ENCODE results near the gene PRR27. TPM values are rescaled to one million over a fixed set of nuclear protein-coding genes. Genes with fewer than 3 reads are reported as not detected.

PRR27 gene
- total and polyA plus RNA-seq, 10 of the 15 experiments (the other 5 are each of a cell fraction or from before 2014, with no cell fraction given): not detected

DNA sequence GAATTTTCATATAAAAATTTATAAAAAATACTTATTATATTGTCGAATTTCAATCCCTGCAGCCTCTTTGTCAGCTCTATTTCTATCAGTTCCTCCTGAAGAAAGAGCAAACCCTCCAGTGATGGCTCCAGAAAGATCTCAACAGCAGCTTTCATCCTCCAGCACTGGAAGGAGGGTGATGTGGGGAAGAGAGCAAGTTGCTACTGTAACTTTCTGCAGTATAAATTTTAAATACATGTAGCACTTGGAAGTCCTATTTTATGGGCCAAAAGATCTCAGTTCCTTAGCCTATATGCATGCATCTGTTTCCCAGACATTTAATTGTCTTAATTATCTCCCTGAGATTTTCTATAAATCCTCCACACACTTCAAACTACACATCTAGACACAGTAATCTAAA lies 27.8 kb downstream of the PRR27 start:
- Histone ChIP-seq H3K79me2 (ENCODE audit: control insufficient read depth, insufficient read depth, low read length) (no peaks in the 10 kb centered on the region), H3K27me3 (replicated peaks in 1 of 2; ENCODE audit: control insufficient read depth in 2 of 2, insufficient read depth in 2 of 2, low read length in 1 of 2) (no peaks in the 10 kb centered on the region), H3K4me1 (ENCODE audit: control insufficient read depth, insufficient read depth, low read length) (no peaks in the 10 kb centered on the region), H3K4me3 (no peak overlapping the region), H3K27ac (ENCODE audit: control insufficient read depth, insufficient read depth) (no peak overlapping the region), H4K20me1 (ENCODE audit: control insufficient read depth, insufficient read depth) (no peaks in the 10 kb centered on the region), H3K4me2 (ENCODE audit: control insufficient read depth, insufficient read depth) (no peak overlapping the region), H3K36me3 (ENCODE audit: control insufficient read depth in 2 of 2, insufficient read depth in 2 of 2, low read length in 1 of 2) (no peaks in the 10 kb centered on the region), H3K9me3 (replicated peaks; ENCODE audit: control insufficient read depth, insufficient read depth, low read length) (no peaks in the 10 kb centered on the region), H2AFZ (ENCODE audit: control insufficient read depth, low read depth, low read length) (no peak overlapping the region), H3K9ac (ENCODE audit: control insufficient read depth, insufficient read depth, low read length) (no peak overlapping the region)
- ChIA-PET RAD21 (ENCODE audit: unreplicated experiment) (interaction anchor here (1.3 kb wide), 1 partner anchor 286 kb away, joined by 6 read pairs; no protein-coding TSS in a partner anchor), POLR2A (no interaction called here), CTCF (interaction anchor here (2.6 to 4.6 kb wide), 3 partner anchors 286 to 492 kb away, joined by 9 to 36 read pairs (median 19); no protein-coding TSS in a partner anchor), SMC1A (ENCODE audit: uncharacterized antibody, unreplicated experiment) (interaction anchor here (0.7 kb wide), 1 partner anchor 285 kb away, joined by 3 read pairs; no protein-coding TSS in a partner anchor)
- WGBS (ENCODE audit: insufficient coverage, insufficient replicate concordance, low lambda C conversion rate, missing lambda C conversion rate): 0% methylated on average over 1 of the region's 1 CpG
- no peak for DNase-seq (ENCODE audit: low read depth, low spot score)
- no peak for FAIRE-seq
- BruUV-seq (replicated peaks): no TSS peak
- no peak for ATAC-seq
- in situ Hi-C loops (cut with MboI) (loop anchor here (5.0 kb wide), 1 partner anchor 490 kb away; no protein-coding TSS in a partner anchor), intact Hi-C loops (cut with micrococcal nuclease; ENCODE audit: unreplicated experiment) (loop anchor here (2.0 kb wide), 3 partner anchors 323 to 493 kb away; no protein-coding TSS in a partner anchor)
- TF ChIP-seq IRF5 (IDR thresholded peaks at IDR 0.05; ENCODE audit: borderline replicate concordance) (no peak), SIN3A (IDR thresholded peaks at IDR 0.05; ENCODE audit: low read depth, low read length) (no peak), SUPT20H (IDR thresholded peaks at IDR 0.05; ENCODE audit: borderline replicate concordance, control insufficient read depth, low read depth, low read length) (no peak), TAF1 (IDR thresholded peaks at IDR 0.05; ENCODE audit: borderline replicate concordance, low read depth, low read length) (no peak), RELB (IDR thresholded peaks at IDR 0.05; ENCODE audit: low read depth) (no peak), MXI1 (IDR thresholded peaks at IDR 0.05; ENCODE audit: low read depth, low read length) (no peak), RBBP5 (conservative IDR thresholded peaks at IDR 0.05) (no peak), IKZF1 (conservative IDR thresholded peaks at IDR 0.05) (no peak), RCOR1 (conservative IDR thresholded peaks at IDR 0.05; ENCODE audit: low read depth, low read length) (no peak), ZBTB33 (IDR thresholded peaks at IDR 0.05) (no peak), ZNF217 (IDR thresholded peaks at IDR 0.05) (no peak), CREB1 (IDR thresholded peaks at IDR 0.05; ENCODE audit: low read depth) (no peak), ZNF384 (IDR thresholded peaks at IDR 0.05; ENCODE audit: borderline replicate concordance, low read depth, low read length) (no peak), POLR2AphosphoS5 (IDR thresholded peaks at IDR 0.05; ENCODE audit: low read length) (no peak)
- TF ChIP-seq, protein P1, sequence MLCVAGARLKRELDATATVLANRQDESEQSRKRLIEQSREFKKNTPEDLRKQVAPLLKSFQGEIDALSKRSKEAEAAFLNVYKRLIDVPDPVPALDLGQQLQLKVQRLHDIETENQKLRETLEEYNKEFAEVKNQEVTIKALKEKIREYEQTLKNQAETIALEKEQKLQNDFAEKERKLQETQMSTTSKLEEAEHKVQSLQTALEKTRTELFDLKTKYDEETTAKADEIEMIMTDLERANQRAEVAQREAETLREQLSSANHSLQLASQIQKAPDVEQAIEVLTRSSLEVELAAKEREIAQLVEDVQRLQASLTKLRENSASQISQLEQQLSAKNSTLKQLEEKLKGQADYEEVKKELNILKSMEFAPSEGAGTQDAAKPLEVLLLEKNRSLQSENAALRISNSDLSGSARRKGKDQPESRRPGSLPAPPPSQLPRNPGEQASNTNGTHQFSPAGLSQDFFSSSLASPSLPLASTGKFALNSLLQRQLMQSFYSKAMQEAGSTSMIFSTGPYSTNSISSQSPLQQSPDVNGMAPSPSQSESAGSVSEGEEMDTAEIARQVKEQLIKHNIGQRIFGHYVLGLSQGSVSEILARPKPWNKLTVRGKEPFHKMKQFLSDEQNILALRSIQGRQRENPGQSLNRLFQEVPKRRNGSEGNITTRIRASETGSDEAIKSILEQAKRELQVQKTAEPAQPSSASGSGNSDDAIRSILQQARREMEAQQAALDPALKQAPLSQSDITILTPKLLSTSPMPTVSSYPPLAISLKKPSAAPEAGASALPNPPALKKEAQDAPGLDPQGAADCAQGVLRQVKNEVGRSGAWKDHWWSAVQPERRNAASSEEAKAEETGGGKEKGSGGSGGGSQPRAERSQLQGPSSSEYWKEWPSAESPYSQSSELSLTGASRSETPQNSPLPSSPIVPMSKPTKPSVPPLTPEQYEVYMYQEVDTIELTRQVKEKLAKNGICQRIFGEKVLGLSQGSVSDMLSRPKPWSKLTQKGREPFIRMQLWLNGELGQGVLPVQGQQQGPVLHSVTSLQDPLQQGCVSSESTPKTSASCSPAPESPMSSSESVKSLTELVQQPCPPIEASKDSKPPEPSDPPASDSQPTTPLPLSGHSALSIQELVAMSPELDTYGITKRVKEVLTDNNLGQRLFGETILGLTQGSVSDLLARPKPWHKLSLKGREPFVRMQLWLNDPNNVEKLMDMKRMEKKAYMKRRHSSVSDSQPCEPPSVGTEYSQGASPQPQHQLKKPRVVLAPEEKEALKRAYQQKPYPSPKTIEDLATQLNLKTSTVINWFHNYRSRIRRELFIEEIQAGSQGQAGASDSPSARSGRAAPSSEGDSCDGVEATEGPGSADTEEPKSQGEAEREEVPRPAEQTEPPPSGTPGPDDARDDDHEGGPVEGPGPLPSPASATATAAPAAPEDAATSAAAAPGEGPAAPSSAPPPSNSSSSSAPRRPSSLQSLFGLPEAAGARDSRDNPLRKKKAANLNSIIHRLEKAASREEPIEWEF (IDR thresholded peaks at IDR 0.05; ENCODE audit: insufficient replicate concordance, low read depth, low read length): no peak
